ENCODE measurements around the gene GARRE1. TPM values are rescaled to one million over a fixed set of nuclear protein-coding genes. Genes with fewer than 3 reads are reported as not detected.
A peak's percentile ranks its signal among the peaks of the same experiment; 100 is the strongest.

GARRE1 gene
- total and polyA plus RNA-seq, 4 donors = 6.7 to 69.0 (median 14.7) TPM

DNA sequence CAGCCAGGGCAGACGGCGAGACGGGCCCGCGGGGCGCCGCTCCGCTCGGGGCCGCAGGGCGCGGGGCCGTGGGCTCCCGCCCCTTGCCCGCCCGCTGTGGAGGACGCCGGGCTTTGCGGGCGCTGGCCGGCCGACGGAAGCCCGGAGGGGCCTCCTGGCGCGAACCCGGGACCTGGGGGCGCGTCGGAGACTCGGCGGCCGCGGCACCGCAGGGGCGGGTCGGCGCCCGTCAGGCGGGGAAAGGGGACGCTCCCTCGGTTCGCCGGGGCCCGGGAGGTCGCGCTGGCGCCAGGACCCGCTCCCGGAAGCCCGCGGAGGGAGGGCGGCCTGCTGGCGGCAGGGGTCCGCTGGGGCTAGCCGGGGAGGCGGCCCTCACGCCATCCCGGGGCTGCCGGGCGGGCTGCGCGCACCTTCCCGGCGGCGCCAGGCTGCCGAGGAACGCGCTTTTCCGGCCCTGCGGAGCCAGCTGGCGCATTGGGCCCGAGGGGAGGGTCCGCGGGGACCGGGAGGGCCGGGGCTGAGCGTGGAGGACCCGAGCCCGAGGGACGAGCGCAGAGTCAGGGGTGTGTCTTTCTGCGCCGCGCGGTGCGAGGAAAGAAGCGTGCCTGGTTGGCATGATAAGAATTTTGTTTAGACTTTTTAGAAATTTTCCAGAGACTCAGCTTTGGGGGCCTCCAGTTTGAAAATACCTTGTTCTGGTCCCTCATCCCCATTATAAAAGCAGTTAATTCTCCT, 511 bp downstream of the GARRE1 start:
- peak; percentile 59 to 63 (median 63) for DNase-seq
- Histone ChIP-seq H3K4me1 (ENCODE audit: control insufficient read depth in 5 of 5, insufficient read depth in 5 of 5, low read length in 5 of 5) (peaks cover 2 to 13% (median 8%) of the 10 kb centered on the region in 5 donors), H3K4me3 (peak overlapping the region; percentile 95), H3K9me3 (ENCODE audit: control insufficient read depth in 4 of 4, insufficient read depth in 3 of 4, low read length in 3 of 4) (no peaks in the 10 kb centered on the region), H3K27ac (ENCODE audit: low read depth in 1 of 2, low read length in 1 of 2) (peak overlapping the region; percentile 88 to 90), H3K9ac (ENCODE audit: insufficient read depth in 1 of 2, low read length in 2 of 2) (peak overlapping the region; percentile 56 to 61), H3K36me3 (ENCODE audit: control insufficient read depth in 4 of 4, insufficient read depth in 4 of 4, low read length in 4 of 4) (no peaks in the 10 kb centered on the region), H3K27me3 (ENCODE audit: control insufficient read depth in 3 of 3, insufficient read depth in 3 of 3, low read length in 2 of 3) (no peaks in the 10 kb centered on the region)
- 0 to 1% methylated on average over 51 to 88 of the region's 88 CpGs for WGBS, 2 donors
- ATAC-seq (ENCODE audit: insufficient read depth, low FRiP score) = peak; percentile 25
- TF ChIP-seq, protein P1, sequence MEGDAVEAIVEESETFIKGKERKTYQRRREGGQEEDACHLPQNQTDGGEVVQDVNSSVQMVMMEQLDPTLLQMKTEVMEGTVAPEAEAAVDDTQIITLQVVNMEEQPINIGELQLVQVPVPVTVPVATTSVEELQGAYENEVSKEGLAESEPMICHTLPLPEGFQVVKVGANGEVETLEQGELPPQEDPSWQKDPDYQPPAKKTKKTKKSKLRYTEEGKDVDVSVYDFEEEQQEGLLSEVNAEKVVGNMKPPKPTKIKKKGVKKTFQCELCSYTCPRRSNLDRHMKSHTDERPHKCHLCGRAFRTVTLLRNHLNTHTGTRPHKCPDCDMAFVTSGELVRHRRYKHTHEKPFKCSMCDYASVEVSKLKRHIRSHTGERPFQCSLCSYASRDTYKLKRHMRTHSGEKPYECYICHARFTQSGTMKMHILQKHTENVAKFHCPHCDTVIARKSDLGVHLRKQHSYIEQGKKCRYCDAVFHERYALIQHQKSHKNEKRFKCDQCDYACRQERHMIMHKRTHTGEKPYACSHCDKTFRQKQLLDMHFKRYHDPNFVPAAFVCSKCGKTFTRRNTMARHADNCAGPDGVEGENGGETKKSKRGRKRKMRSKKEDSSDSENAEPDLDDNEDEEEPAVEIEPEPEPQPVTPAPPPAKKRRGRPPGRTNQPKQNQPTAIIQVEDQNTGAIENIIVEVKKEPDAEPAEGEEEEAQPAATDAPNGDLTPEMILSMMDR (IDR thresholded peaks at IDR 0.05; ENCODE audit: control extremely low read depth, extremely low read depth) = no peak

DNA sequence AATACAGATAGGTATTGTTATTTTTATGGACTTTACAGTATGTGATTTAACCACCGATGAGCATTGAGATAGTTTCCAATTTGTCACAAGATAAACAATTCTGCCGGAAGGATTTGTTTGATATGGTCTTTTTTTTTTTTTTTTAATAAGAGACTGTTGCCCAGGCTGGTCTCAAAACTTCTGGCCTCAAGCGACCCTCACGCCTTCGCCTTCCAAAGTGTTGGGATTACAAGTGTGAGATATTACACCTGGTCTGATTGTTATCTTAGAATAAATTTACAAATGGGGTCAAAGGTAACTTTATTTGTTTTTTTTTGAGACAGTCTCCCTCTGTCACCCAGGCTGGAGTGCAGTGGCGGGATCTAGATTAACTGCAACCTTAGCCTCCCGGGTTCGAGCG, 1.2 kb downstream of the GARRE1 start:
- peak overlapping the region in 1 of 2 donors; percentile 88 for H3K27ac ChIP-seq (ENCODE audit: low read depth in 1 of 2, low read length in 1 of 2)
- H3K27me3 ChIP-seq (ENCODE audit: control insufficient read depth in 3 of 3, insufficient read depth in 3 of 3, low read length in 2 of 3) = no peaks in the 10 kb centered on the region
- H3K36me3 ChIP-seq (ENCODE audit: control insufficient read depth in 4 of 4, insufficient read depth in 4 of 4, low read length in 4 of 4) = no peaks in the 10 kb centered on the region
- H3K4me1 ChIP-seq (ENCODE audit: control insufficient read depth in 5 of 5, insufficient read depth in 5 of 5, low read length in 5 of 5) = peaks cover 2 to 13% (median 8%) of the 10 kb centered on the region in 5 donors
- H3K9ac ChIP-seq (ENCODE audit: insufficient read depth in 1 of 2, low read length in 2 of 2) = peak overlapping the region; percentile 56 to 61
- H3K4me3 ChIP-seq = no peak overlapping the region
- peak in 1 of 3 donors; percentile 33 for DNase-seq
- ATAC-seq (ENCODE audit: insufficient read depth, low FRiP score) = no peak
- TF ChIP-seq, protein P1 (IDR thresholded peaks at IDR 0.05; ENCODE audit: control extremely low read depth, extremely low read depth) = no peak
- H3K9me3 ChIP-seq (ENCODE audit: control insufficient read depth in 4 of 4, insufficient read depth in 3 of 4, low read length in 3 of 4) = no peaks in the 10 kb centered on the region
- 47 to 60% methylated on average over 9 of the region's 9 CpGs for WGBS, 2 donors

DNA sequence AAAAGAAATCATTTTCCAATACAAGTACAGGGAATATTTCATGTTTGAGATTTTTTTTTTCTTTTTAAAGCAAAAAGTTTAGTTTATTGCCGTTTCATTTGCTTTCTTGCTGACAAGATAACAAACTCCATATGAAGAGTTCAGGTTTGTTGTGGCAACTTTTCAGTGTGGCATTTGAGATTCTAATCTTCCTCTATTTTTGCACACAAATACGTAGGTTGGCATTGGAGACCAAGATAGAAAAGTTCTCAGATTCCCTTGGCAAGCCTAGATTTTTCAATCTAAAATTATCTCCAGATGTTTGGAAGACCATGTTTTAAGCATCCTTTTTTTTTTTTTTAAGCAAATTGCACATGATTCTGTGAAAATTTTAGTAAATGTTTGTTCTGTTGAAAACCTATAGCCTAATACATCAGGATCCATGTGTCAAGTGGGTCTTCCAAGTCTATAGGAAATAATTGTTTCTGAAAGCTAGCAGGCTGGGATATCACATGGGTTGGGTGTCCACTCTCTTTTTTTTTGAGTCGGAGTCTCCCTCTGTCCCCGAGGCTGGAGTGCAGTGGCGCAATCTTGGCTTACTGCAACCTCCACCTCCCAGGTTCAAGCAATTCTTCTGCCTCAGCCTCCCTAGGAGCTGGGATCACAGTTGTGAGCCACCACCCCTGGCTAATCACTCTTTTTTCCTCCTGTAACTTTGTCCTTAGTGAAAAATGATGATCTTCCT, 2.6 kb downstream of the GARRE1 start:
- DNase-seq = no peak
- Histone ChIP-seq H3K27ac (ENCODE audit: low read depth in 1 of 2, low read length in 1 of 2) (no peak overlapping the region), H3K27me3 (ENCODE audit: control insufficient read depth in 3 of 3, insufficient read depth in 3 of 3, low read length in 2 of 3) (no peaks in the 10 kb centered on the region), H3K9ac (ENCODE audit: insufficient read depth in 1 of 2, low read length in 2 of 2) (no peak overlapping the region), H3K36me3 (ENCODE audit: control insufficient read depth in 4 of 4, insufficient read depth in 4 of 4, low read length in 4 of 4) (no peaks in the 10 kb centered on the region), H3K4me3 (no peak overlapping the region), H3K4me1 (ENCODE audit: control insufficient read depth in 5 of 5, insufficient read depth in 5 of 5, low read length in 5 of 5) (peaks cover 4 to 24% (median 19%) of the 10 kb centered on the region in 5 donors), H3K9me3 (ENCODE audit: control insufficient read depth in 4 of 4, insufficient read depth in 3 of 4, low read length in 3 of 4) (no peaks in the 10 kb centered on the region)
- TF ChIP-seq, protein P1 (IDR thresholded peaks at IDR 0.05; ENCODE audit: control extremely low read depth, extremely low read depth) = no peak
- no peak for ATAC-seq (ENCODE audit: insufficient read depth, low FRiP score)
- 67 to 77% methylated on average over 5 of the region's 5 CpGs for WGBS, 2 donors

Data from lung (tissue), 12 donors.